GM12873 (cell line): Measurements from ENCODE around the gene ACR.

ENCODE experiments used
- CTCF ChIP-seq: IDR thresholded peaks from 2 replicates; pipeline ENCODE4 v1.5.1; 2012; ENCODE audit warnings: low read depth, mild to moderate bottlenecking, moderate library complexity, low read length, control low read depth; ENCODE audit not compliant: insufficient read depth; ENCODE audit errors: missing control alignments

The ACR gene

GRCh38 chr22:50720301-50721256, 17.4 kb upstream of the ACR start:
- TF ChIP-seq CTCF, result no peak

- TF ChIP-seq CTCF, result no peak
Observed at GRCh38 chr22:50721257-50721844, 16.7 kb upstream of the ACR start.

GRCh38 chr22:50722048-50722701, 15.8 kb upstream of the ACR start:
- TF ChIP-seq CTCF, result no peak

GRCh38 chr22:50722716-50723428, 15.1 kb upstream of the ACR start:
- TF ChIP-seq CTCF, result no peak

- TF ChIP-seq CTCF, result no peak
Observed at GRCh38 chr22:50723991-50724390, 14.0 kb upstream of the ACR start.

- TF ChIP-seq CTCF, result no peak
Observed at GRCh38 chr22:50724616-50725015, 13.4 kb upstream of the ACR start.
